Loucy (cell line): ENCODE results near the gene SAMD8.

Source experiments
- EZH2phosphoT487 ChIP-seq: fragments of 200-600 bp; IDR thresholded peaks from 2 replicates; pipeline ENCODE4 v1.6.1; 2018; ENCODE audit warnings: antibody characterized with exemption, mild to moderate bottlenecking, moderate library complexity, borderline replicate concordance
- TF ChIP-seq, protein P1 (sequence below): fragments of 200-600 bp; sonication (generic); conservative IDR thresholded peaks from 2 replicates; pipeline ENCODE4 v1.5.1; 2014; ENCODE audit warnings: mild to moderate bottlenecking, antibody characterized with exemption, low read length

- TF ChIP-seq, protein P1, sequence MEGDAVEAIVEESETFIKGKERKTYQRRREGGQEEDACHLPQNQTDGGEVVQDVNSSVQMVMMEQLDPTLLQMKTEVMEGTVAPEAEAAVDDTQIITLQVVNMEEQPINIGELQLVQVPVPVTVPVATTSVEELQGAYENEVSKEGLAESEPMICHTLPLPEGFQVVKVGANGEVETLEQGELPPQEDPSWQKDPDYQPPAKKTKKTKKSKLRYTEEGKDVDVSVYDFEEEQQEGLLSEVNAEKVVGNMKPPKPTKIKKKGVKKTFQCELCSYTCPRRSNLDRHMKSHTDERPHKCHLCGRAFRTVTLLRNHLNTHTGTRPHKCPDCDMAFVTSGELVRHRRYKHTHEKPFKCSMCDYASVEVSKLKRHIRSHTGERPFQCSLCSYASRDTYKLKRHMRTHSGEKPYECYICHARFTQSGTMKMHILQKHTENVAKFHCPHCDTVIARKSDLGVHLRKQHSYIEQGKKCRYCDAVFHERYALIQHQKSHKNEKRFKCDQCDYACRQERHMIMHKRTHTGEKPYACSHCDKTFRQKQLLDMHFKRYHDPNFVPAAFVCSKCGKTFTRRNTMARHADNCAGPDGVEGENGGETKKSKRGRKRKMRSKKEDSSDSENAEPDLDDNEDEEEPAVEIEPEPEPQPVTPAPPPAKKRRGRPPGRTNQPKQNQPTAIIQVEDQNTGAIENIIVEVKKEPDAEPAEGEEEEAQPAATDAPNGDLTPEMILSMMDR = no peak
- no peak for TF ChIP-seq EZH2phosphoT487
These were observed 49.5 kb upstream of the SAMD8 start for GRCh38 chr10:75061709-75062505.
